ENCODE data around the gene PABPC1L.
A peak's percentile ranks its signal among the peaks of the same experiment; 100 is the strongest.

The PABPC1L gene

GRCh38 chr20:44932916-44933315 lies 23.1 kb downstream of the PABPC1L start:
- H3K4me3 ChIP-seq (ENCODE audit: low read length): no peak overlapping the region
- no peak for DNase-seq (ENCODE audit: low read depth, low spot score)

GRCh38 chr20:44936510-44936909 lies 26.6 kb downstream of the PABPC1L start:
- H3K4me3 ChIP-seq (ENCODE audit: low read length): no peak overlapping the region
- DNase-seq (ENCODE audit: low read depth, low spot score): no peak

- H3K4me3 ChIP-seq (ENCODE audit: low read length): no peak overlapping the region
- no peak for DNase-seq (ENCODE audit: low read depth, low spot score)
Observed at GRCh38 chr20:44938637-44939036, 28.8 kb downstream of the PABPC1L start.

- no peak overlapping the region for H3K4me3 ChIP-seq (ENCODE audit: low read length)
- DNase-seq (ENCODE audit: low read depth, low spot score): no peak
Observed at GRCh38 chr20:44941120-44941691, 31.3 kb downstream of the PABPC1L start.

GRCh38 chr20:44942264-44942973 lies 32.6 kb downstream of the PABPC1L start:
- no peak for DNase-seq (ENCODE audit: low read depth, low spot score)
- H3K4me3 ChIP-seq (ENCODE audit: low read length): no peak overlapping the region

- DNase-seq (ENCODE audit: low read depth, low spot score): no peak
- no peak overlapping the region for H3K4me3 ChIP-seq (ENCODE audit: low read length)
Observed at GRCh38 chr20:44943828-44944227, 34.0 kb downstream of the PABPC1L start.

- no peak for DNase-seq (ENCODE audit: low read depth, low spot score)
- no peak overlapping the region for H3K4me3 ChIP-seq (ENCODE audit: low read length)
Observed at GRCh38 chr20:44945261-44945660, 35.4 kb downstream of the PABPC1L start.

- no peak overlapping the region for H3K4me3 ChIP-seq (ENCODE audit: low read length)
- no peak for DNase-seq (ENCODE audit: low read depth, low spot score)
Observed at GRCh38 chr20:44946271-44946852, 36.5 kb downstream of the PABPC1L start.

- no peak overlapping the region for H3K4me3 ChIP-seq (ENCODE audit: low read length)
- no peak for DNase-seq (ENCODE audit: low read depth, low spot score)
Observed at GRCh38 chr20:44948107-44948506, 38.2 kb downstream of the PABPC1L start.

GRCh38 chr20:44948513-44948912 lies 38.7 kb downstream of the PABPC1L start:
- no peak overlapping the region for H3K4me3 ChIP-seq (ENCODE audit: low read length)
- DNase-seq (ENCODE audit: low read depth, low spot score): no peak

GRCh38 chr20:44950368-44950767 lies 40.5 kb downstream of the PABPC1L start:
- H3K4me3 ChIP-seq (ENCODE audit: low read length): no peak overlapping the region
- DNase-seq (ENCODE audit: low read depth, low spot score): no peak

- DNase-seq (ENCODE audit: low read depth, low spot score): no peak
Observed at GRCh38 chr20:44952731-44953130, 42.9 kb downstream of the PABPC1L start.

GRCh38 chr20:44954211-44954610 lies 44.4 kb downstream of the PABPC1L start:
- no peak for DNase-seq (ENCODE audit: low read depth, low spot score)
- no peak overlapping the region for H3K4me3 ChIP-seq (ENCODE audit: low read length)

More at GRCh38 chr20:44952731-44953130, 42.9 kb downstream of the PABPC1L start:
- no peak overlapping the region for H3K4me3 ChIP-seq (ENCODE audit: low read length)

GRCh38 chr20:44955270-44955669 lies 45.4 kb downstream of the PABPC1L start:
- no peak for DNase-seq (ENCODE audit: low read depth, low spot score)
- H3K4me3 ChIP-seq (ENCODE audit: low read length): no peak overlapping the region

- no peak for DNase-seq (ENCODE audit: low read depth, low spot score)
- H3K4me3 ChIP-seq (ENCODE audit: low read length): no peak overlapping the region
Observed at GRCh38 chr20:44956410-44956809, 46.5 kb downstream of the PABPC1L start.

GRCh38 chr20:44958276-44958675 lies 48.4 kb downstream of the PABPC1L start:
- DNase-seq (ENCODE audit: low read depth, low spot score): no peak
- H3K4me3 ChIP-seq (ENCODE audit: low read length): no peak overlapping the region

- peak overlapping the region; percentile 86 for H3K4me3 ChIP-seq (ENCODE audit: low read length)
- DNase-seq (ENCODE audit: low read depth, low spot score): no peak
Observed at GRCh38 chr20:44959082-44959637, 49.3 kb downstream of the PABPC1L start.

- peak overlapping the region; percentile 86 for H3K4me3 ChIP-seq (ENCODE audit: low read length)
- no peak for DNase-seq (ENCODE audit: low read depth, low spot score)
Observed at GRCh38 chr20:44959638-44960102, 49.8 kb downstream of the PABPC1L start.

GRCh38 chr20:44960103-44960852 lies 50.4 kb downstream of the PABPC1L start, which contains the start of gene TOMM34:
Gene TOMM34, minus strand, starts transcription at chr20:44960397. Its CDS starts 64 bp downstream, at chr20:44960333.
- peak; percentile 89 for DNase-seq (ENCODE audit: low read depth, low spot score)
- H3K4me3 ChIP-seq (ENCODE audit: low read length): peak within 1 kb of the TSS; percentile 86
